Mucosa of gallbladder (tissue), 1 donor: Measurements from ENCODE around the gene BCAR1. TPM values are rescaled to one million over a fixed set of nuclear protein-coding genes. Genes with fewer than 3 reads are reported as not detected.
"Not testable (repeated sequence)": the region's sequence is repeated elsewhere in the genome, so short reads cannot be mapped to it uniquely, and the experiment has no call there.

Experiments
- DNase-seq: peaks from one replicate; pipeline ENCODE4 v3.0.0-alpha.2; 2020; ENCODE audit warnings: low spot score
- total RNA-seq: library from RNA; stranded (reverse); gene quantifications from one replicate; pipeline ENCODE4 v1.2.1, GENCODE V29; 2021
- donor health status: DM: no; HTN: no; CAD: no.

The BCAR1 gene
- total RNA-seq, 1 donor from 2014 or later, result 223 TPM

DNA sequence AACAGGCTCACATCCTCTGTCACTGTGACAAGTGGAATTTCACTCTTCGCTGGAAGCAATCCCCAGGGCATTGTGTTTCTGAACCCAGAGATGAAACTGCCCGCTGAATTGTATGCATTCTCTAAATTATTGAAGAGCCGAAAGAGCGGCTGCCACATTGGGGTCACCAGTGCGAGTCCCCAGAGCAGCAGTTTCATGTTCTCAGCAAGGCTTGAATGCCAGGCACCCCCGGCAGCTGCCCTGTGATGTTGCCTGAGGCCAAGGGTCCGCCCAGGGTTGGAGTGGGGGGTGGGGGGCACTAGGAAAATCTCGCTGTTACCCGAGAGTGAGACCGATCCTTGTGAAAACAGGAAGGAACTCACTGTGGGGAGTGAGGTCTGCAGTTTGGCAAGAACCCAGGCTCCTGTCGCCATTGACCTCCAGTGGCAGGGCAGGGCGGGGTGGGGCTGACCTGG, 20.7 kb upstream of the BCAR1 start:
- no peak for DNase-seq

DNA sequence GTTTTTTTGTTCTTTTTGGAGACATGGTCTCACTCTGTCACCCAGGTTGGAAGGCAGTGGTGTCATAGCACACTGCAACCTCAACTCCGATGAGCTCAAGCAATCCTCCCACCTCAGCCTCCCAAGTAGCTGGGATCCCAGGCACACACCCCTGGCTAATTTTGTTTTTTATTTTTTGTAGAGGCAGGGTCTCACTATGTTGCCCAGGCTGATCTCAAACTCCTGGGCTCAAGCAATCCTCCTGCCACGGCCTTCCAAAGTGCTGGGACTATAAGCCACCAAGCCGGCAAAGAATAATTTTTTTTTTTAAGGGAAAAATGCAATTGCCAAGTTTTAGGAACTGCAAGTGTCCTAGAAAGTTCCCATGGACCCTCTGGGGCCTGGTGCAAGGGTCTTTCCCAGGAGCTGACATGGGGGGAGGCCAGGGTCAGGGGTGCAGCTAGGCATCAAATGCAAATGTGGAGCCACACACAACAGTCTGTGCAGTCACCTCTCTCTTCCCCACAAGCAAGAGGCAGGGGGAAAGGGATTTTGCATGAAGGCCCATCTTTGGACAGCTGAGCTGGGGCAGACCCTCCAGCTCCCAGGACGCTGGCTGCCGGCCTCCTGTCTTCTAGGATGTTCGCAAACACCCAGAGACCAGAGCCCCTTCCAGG, 20.1 kb upstream of the BCAR1 start:
- no peak for DNase-seq

DNA sequence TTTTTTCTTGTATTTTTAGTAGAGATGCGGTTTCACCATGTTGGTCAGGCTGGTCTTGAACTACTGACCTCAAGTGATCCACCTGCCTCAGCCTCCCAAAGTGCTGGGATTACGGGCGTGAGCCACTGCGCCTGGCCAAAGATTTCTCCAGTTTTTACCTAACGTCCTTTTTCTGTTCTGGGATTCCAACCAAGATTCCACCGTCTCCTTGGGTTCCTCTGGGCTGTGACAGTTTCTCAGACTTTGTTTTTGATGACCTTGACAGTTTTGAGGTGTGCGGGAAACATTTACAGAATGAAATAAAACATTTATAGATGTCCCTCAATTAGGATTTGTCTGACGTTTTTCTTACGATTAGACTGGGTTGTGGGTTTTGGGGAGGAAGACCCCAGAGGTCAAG, 17.9 kb upstream of the BCAR1 start:
- not testable (repeated sequence) for DNase-seq

- DNase-seq, result peak; percentile 79
These were observed 16.3 kb upstream of the BCAR1 start for GRCh38 chr16:75267631-75268264.

DNA sequence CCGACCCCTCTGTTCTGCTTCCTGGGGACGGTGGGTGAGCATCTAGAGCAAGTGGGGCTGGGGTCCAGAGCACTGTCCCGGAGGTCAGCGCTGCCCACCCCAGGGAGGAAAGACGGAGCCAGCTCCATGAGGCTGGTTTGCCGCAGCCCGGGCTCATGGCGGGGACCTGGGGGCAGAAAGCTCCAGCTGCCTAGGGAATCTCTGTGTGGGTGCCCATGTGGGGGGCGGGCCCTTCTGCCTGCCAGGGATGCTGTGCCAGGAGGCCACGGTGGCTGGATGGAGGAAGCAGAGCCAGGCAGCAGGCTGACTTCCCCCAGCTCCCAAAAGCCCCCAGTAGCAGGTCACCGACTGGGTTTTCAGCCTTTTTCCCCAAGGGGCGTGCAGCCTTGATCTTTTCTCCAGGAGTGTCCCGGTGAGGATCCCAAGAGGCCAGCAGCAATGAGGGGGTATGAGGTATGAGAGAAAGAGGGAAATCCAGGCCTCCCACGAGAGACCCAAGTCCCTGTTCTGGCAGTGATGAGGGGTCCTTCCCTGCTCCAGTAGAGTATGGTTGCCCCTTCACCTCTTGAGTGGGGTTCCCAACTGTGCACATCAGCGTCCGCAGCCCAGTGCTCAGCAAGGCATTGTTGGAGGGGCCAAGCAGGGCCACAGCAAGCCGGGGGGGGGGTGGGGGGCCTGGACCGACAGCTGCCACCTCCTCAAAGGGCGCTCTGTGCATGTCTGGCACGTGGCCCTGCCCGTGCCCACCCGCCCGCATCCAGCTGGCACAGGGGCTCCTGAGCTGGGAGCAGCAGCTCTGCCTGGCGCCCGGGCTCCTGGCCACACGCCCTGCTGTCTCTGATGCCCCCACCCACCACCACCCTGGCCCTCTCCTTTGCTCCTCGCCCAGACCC, 15.6 kb upstream of the BCAR1 start:
- no peak for DNase-seq

DNA sequence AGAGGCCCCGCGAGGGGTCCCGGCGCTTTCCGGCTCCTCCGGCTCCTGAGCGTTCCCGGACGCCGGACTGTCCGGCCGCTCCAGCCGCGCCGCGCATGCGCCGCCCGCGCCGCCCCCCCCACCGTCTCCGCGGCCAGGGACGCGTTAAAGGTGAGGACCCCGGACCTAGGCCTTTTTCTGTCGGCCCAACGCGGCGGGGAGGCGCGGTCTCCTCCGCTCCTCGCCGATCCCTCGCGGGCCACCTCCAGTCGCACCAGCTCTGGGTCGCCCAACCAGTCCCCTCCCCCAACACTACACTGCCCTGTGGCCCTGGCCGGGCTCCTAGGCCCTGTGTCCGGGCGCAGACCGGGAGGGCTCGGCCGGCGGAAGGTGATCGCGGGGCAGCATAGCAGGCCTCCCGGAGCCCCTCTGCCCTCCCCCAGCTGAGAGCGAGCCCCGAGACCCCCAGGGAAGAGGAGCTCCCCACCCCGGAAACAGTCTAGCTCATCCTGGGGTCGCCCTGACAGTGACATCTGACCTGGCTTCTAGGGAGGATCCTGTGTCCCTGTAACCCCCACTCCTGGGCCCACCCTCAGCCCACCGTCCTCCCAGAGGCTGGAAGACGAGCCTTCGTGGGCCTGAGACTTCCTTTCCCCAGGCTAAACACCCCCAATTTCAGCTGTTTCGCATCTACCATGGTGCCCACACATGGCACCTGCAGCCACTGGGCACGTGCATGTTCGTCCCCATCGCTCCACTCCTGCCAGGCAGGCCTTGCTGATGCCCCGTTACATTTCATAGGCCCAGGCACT, 14.7 kb upstream of the BCAR1 start:
- DNase-seq, result peak; percentile 67

- no peak for DNase-seq
These were observed 13.8 kb upstream of the BCAR1 start for GRCh38 chr16:75264999-75265910.

- no peak for DNase-seq
These were observed 13.1 kb upstream of the BCAR1 start for GRCh38 chr16:75264457-75264998.

DNA sequence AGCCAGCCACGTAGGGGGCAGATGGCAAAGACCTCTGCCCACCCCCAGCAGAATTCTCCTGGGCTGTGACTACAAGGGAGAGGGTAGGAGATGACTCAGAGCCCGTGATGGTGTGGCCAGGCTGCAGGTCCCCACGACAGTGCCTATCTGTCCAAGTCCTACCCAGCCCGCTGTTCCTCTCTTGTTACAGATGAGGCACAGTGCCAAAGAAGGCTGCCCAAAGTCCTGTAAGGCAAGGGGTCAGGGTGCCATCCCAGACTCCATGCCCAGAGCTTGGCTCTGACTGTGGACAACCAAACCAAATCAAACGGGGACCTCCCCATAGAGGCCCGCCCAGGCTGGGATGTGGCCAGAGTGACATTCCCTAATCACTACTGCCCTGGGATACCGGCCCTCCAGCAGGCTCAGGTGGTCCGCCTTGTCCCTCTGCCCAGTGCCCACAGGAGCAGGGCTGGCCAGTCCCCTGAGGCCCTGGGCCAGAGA, 12.6 kb upstream of the BCAR1 start:
- DNase-seq, result no peak

DNA sequence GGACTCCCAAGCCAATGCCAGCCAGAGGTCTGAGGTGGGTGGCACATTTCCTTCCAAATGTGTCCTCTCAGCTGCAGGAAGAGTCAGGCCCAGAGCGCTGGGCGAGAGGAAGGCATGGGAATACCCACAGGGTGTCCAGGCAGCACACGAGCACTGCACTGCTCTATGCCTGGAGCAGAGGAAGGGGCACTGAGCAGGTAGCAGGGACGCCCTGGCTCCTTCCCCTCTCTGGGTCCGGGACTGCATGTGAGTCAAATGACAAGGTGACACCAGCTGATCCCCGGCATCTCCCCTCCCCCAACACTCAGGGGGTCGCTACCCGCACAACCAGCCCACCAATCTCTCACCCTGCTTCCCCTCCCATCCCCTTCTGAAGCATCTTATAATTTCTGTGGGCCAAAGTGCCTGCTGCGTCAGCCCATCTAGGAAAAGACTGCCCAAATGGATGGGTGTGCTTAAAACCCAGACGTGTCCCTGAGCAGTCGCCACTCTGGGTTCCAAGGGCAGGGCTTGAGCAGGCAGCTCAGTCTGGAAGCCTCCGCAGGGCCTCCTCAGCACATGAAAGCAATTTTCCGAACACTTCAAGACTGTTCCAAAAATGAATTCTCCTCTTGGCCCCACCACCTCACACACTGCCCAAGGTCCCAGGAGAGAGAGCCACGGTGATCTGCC, 12.0 kb upstream of the BCAR1 start:
- DNase-seq, result no peak

DNA sequence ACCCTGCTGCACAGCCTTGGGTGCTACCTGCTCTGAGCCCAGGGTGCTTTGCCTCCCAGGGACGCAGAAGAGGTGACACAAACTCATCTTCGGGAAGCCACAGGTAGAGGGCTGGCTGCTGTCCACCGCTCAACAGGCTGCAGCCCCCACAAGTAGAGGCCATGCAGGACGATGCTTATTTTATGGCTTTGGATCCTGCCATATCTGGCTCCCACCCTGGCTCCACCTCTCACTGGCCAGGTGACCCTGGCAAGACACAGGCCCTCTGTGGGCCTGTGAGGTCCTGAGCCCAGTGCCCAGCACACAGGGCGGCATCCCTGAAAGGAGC, 11.3 kb upstream of the BCAR1 start:
- DNase-seq, result no peak

GRCh38 chr16:75262104-75262799, 10.8 kb upstream of the BCAR1 start:
- peak; percentile 74 for DNase-seq

DNA sequence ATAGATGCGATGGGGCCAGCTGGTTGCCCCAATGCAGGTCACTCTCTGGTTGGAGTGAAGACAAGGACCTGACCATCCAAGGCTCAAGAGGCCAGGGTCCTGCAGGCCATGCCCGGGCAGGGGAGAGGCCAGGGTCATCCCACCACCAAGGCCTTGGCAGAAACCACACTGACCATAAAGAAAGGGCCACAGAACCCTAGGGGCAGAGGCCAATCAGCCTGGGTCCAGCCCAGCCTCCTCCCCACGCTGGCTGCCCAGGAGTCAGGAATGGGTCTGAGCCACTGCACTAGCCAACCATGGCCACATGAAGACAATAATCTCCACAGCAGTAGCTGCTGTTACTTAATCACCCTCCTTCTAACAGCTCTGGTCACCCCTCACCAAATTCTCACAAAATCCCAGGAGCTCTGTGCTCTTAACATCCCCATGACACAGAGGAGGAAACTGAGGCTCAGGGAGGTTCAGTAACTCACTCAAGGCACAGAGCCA, 10.2 kb upstream of the BCAR1 start:
- DNase-seq, result no peak

DNA sequence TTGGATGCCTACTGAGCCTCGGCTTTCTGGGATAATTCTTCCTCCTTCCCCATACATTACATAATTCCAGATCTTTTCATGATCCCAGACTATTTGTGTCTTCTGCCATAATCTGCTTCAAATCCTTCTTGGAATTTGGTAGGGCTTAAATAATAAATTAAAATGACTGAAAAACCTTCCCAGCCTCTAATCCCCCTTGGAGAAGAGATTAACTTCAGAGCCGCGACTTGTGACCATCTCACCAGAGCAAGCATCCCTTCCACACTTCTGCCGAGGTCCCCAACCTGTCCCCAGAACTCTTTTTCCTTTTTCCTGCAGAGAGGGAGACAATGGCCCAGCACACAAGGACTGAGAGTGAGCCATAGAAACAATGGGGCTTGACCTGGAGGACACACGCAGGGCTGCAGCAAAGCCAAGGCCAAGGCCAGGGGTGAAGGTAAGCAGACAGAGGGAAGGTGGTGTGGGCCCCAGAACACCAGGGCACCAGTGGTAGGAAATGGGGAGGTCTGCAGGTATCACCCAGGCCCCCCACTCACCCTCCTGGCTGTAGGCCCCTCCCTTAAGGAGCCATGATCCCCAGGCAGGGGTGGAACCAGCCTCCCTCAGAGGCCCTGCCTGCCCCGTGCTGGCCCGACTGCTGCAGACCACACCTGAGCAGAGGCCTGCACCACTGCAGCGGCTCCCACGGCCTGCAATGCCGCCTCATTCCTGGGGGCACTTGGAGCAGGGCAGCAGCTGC, 9.6 kb upstream of the BCAR1 start:
- DNase-seq, result no peak

- DNase-seq, result no peak
These were observed 7.3 kb upstream of the BCAR1 start for GRCh38 chr16:75258807-75259141.

DNA sequence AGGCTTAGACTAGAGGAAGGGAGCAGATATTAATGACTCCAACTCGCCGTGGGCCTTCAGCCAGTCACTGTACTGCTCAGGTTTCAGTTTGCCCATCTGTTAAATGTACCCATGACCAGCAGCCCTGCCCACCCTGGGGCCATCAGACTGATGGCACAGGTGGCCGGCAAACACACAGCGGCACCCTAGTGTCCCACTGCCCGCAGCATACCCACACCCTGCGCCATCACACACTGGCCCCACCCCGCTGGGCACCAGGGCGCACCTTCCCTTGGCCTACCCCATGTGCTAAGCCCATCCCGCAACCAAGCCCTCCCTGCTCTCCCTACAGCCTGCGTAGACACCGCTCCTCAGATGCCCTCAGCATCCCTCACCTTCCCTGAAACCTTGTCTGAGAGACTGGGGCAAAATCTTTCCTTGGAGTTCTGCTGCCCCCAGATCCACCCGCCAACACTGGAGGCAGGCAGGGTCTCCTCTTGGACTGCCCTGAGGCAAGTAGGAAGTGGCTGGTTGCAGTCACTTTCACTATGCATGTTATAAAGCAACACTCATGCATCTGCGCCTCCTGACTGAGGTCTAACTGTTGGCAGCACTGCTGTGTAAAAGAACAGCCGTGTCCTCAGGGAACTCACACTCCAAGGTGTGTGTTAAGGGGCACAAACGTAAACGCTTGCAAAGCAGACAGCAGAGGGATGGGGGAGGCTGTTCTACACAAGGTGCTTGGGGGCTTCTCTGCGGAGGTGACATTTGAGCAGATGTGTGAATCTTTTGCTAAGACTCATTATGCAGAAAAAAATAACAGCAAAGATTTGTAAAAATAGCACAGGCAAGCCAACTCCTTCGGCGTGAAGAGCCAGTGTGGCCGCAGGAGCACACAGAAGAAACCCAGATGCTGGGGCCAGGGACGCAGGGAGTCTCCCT, 6.7 kb upstream of the BCAR1 start:
- DNase-seq, result no peak

DNA sequence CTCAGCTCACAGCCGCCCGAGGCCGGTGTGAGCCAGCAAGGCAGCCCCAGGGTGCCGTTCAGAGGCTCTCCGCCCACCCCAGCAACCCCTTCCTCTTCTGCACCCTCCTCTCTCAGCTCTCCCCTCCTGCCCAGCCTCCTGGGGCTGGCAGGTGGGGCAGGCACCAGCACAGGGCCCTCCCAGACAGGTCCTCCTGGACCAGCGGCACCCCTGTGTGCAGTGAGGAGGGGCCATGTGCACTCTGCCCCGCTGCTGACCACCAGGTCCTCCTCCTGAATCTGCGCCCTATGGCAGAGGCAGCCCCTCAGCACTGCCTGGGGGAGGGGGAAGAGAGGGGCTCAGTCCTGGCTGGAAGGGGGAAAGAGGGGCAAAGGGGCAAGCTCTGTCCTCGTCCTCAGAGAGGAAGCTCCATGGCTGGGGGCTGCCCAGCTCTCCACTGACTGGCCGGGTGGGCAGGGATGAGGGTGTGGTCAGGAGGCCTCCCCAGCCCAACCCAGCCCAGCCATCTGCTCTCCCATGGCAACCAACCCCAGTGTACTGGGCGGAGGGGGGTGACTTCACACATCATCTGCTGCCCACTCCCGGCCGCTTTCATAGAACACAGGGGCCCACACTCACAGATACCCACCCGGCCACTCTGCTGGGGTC, 5.4 kb upstream of the BCAR1 start:
- DNase-seq, result no peak
